ENCODE measurements around the gene PWP2. TPM values are rescaled to one million over a fixed set of nuclear protein-coding genes. Genes with fewer than 3 reads are reported as not detected.
"Not testable (repeated sequence)": the region's sequence is repeated elsewhere in the genome, so short reads cannot be mapped to it uniquely, and the experiment has no call there.

PWP2 gene
- total RNA-seq, 1 experiment from 2014 or later = 6.0 TPM

DNA sequence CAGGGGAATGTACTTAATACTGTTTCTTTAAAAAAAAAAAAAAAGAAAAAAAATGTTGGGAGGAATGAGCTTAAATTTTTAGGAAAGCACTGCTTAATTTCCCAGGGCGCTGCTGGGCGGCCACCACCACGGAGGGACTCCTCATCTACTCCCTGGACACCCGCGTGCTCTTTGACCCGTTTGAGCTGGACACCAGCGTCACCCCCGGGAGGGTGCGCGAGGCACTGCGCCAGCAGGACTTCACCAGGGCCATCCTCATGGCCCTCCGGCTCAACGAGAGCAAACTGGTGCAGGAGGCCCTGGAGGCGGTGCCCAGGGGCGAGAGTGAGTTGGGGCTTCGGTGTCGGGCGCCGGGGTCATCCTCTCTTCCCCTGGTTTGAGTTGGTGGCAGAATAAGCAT, 20.6 kb downstream of the PWP2 start:
- not testable (repeated sequence) for H3K4me3 Mint-ChIP-seq; H2BK20ac ChIP-seq (ENCODE audit: low read depth, low read length, poor library complexity, severe bottlenecking)
- WGBS (ENCODE audit: extremely low coverage, insufficient read length, low lambda C conversion rate) = no CpG with 5 or more reads among the region's 19 CpGs

DNA sequence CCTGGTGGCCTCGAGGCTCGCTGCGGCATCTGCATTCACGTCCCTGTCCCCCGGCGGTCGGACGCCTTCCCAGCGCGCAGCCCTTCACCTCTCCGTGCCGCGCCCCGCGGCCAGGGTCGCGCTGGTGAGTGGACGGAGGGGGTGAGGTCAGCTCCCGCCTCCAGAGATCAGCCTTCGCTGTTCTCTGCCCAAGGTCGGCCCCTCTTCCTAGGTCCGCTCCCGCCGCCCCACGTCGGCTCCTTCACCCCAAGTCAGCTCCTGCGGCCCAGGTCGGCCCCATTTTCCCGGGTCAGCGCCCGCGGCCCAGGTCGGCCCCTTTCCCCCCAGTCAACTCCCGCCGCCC, 26.5 kb downstream of the PWP2 start:
- not testable (repeated sequence) for H3K14ac ChIP-seq (ENCODE audit: insufficient read depth, low read length); H4K8ac ChIP-seq (replicated peaks; ENCODE audit: insufficient read length, low read depth, low read length); H3K27ac ChIP-seq (ENCODE audit: insufficient read length, low read depth, low read length); H3K56ac ChIP-seq (ENCODE audit: insufficient read length, low read depth, low read length); H3K23me2 ChIP-seq (ENCODE audit: insufficient read length, low read depth, low read length, poor library complexity, severe bottlenecking); H3K9ac ChIP-seq (ENCODE audit: extremely low read depth, insufficient read length, low read length); H4K20me1 ChIP-seq (ENCODE audit: control insufficient read depth, insufficient read depth, insufficient read length); H2BK20ac ChIP-seq (ENCODE audit: low read depth, low read length, poor library complexity, severe bottlenecking); H2AFZ ChIP-seq (ENCODE audit: low read length); H2BK120ac ChIP-seq (ENCODE audit: low read depth, low read length, poor library complexity, severe bottlenecking); H3K27me3 ChIP-seq (ENCODE audit: insufficient read depth, low read length); H3K4me1 Mint-ChIP-seq; H3K4me2 ChIP-seq (ENCODE audit: insufficient read depth, insufficient read length, low read length); H3K27ac Mint-ChIP-seq; H3K23ac ChIP-seq (ENCODE audit: insufficient read length, low read depth, low read length); H2BK5ac ChIP-seq (ENCODE audit: insufficient read length, low read length); DNase-seq; H3T11ph ChIP-seq (ENCODE audit: low read length); H3K4me1 ChIP-seq (ENCODE audit: insufficient read depth, low read length); H2BK12ac ChIP-seq (ENCODE audit: insufficient read length, low read depth, low read length); H2AK5ac ChIP-seq (ENCODE audit: insufficient read length, low read length); H4K91ac ChIP-seq (ENCODE audit: insufficient read length, low read depth, low read length); H3K4me3 Mint-ChIP-seq; H3K79me1 ChIP-seq (ENCODE audit: insufficient read depth, low read depth, low read length, poor library complexity, severe bottlenecking); H3K36me3 Mint-ChIP-seq (ENCODE audit: insufficient read depth in 1 of 3, low read depth in 3 of 3); H3K4ac ChIP-seq (ENCODE audit: low read depth, low read length); H3K9me3 ChIP-seq (ENCODE audit: control insufficient read depth, low read depth, low read length); H4K5ac ChIP-seq (ENCODE audit: insufficient read length, low read depth, low read length); H3K9me3 Mint-ChIP-seq; H3K18ac ChIP-seq (ENCODE audit: insufficient read length, low read depth, low read length); H3K27me3 Mint-ChIP-seq (ENCODE audit: low read depth); H3K79me2 ChIP-seq (ENCODE audit: insufficient read depth, low read length); H2BK15ac ChIP-seq (ENCODE audit: low read depth, low read length)
- WGBS (ENCODE audit: extremely low coverage, insufficient read length, low lambda C conversion rate) = no CpG with 5 or more reads among the region's 35 CpGs

More for the DNA sequence above, 20.6 kb downstream of the PWP2 start:
- not testable (repeated sequence) for H3K9ac ChIP-seq (ENCODE audit: extremely low read depth, insufficient read length, low read length); H2BK15ac ChIP-seq (ENCODE audit: low read depth, low read length); H3K9me3 Mint-ChIP-seq; H3K23ac ChIP-seq (ENCODE audit: insufficient read length, low read depth, low read length); H3K27ac Mint-ChIP-seq; H2AK5ac ChIP-seq (ENCODE audit: insufficient read length, low read length); H2AFZ ChIP-seq (ENCODE audit: low read length); H3K4ac ChIP-seq (ENCODE audit: low read depth, low read length); H3K27me3 Mint-ChIP-seq (ENCODE audit: low read depth); H4K91ac ChIP-seq (ENCODE audit: insufficient read length, low read depth, low read length); H2BK12ac ChIP-seq (ENCODE audit: insufficient read length, low read depth, low read length); H3K18ac ChIP-seq (ENCODE audit: insufficient read length, low read depth, low read length); H2BK5ac ChIP-seq (ENCODE audit: insufficient read length, low read length); H4K8ac ChIP-seq (replicated peaks; ENCODE audit: insufficient read length, low read depth, low read length); H3K79me1 ChIP-seq (ENCODE audit: insufficient read depth, low read depth, low read length, poor library complexity, severe bottlenecking); H3K4me1 ChIP-seq (ENCODE audit: insufficient read depth, low read length); H4K5ac ChIP-seq (ENCODE audit: insufficient read length, low read depth, low read length); H2BK120ac ChIP-seq (ENCODE audit: low read depth, low read length, poor library complexity, severe bottlenecking); H3K4me1 Mint-ChIP-seq; H3K27me3 ChIP-seq (ENCODE audit: insufficient read depth, low read length); H3K4me2 ChIP-seq (ENCODE audit: insufficient read depth, insufficient read length, low read length); H3K23me2 ChIP-seq (ENCODE audit: insufficient read length, low read depth, low read length, poor library complexity, severe bottlenecking); H3K9me3 ChIP-seq (ENCODE audit: control insufficient read depth, low read depth, low read length); H3K36me3 Mint-ChIP-seq (ENCODE audit: insufficient read depth in 1 of 3, low read depth in 3 of 3); H3T11ph ChIP-seq (ENCODE audit: low read length); DNase-seq; H3K79me2 ChIP-seq (ENCODE audit: insufficient read depth, low read length); H3K27ac ChIP-seq (ENCODE audit: insufficient read length, low read depth, low read length); H3K56ac ChIP-seq (ENCODE audit: insufficient read length, low read depth, low read length); H4K20me1 ChIP-seq (ENCODE audit: control insufficient read depth, insufficient read depth, insufficient read length); H3K14ac ChIP-seq (ENCODE audit: insufficient read depth, low read length)

DNA sequence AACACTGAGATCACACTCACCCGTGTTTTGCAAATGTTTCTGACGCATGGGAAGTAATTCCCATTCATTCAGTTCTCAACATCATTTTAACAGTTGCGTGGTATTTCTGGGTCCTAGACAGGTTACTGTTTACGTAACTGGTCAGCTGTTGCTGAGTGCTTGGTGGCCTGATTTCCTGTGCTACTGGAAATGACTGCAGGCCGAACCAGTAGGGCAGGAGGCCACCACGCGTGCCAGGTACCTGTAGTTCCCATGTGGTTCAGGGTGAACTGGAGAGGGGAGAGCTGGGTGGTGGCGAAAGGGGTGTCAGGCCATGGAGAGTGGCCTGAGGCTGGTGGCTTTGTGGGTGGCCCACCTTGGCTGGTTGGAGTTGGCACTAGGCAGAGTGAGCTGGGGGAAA, 27.5 kb downstream of the PWP2 start:
- not testable (repeated sequence) for H3K23ac ChIP-seq (ENCODE audit: insufficient read length, low read depth, low read length); H2BK5ac ChIP-seq (ENCODE audit: insufficient read length, low read length); H3K4me1 Mint-ChIP-seq; H2BK120ac ChIP-seq (ENCODE audit: low read depth, low read length, poor library complexity, severe bottlenecking); H3K4me3 Mint-ChIP-seq; H3K14ac ChIP-seq (ENCODE audit: insufficient read depth, low read length); H2AFZ ChIP-seq (ENCODE audit: low read length); H3K9me3 ChIP-seq (ENCODE audit: control insufficient read depth, low read depth, low read length); H4K20me1 ChIP-seq (ENCODE audit: control insufficient read depth, insufficient read depth, insufficient read length); H3K4ac ChIP-seq (ENCODE audit: low read depth, low read length); H3T11ph ChIP-seq (ENCODE audit: low read length); H4K5ac ChIP-seq (ENCODE audit: insufficient read length, low read depth, low read length); H3K9me3 Mint-ChIP-seq; H3K4me1 ChIP-seq (ENCODE audit: insufficient read depth, low read length); H3K56ac ChIP-seq (ENCODE audit: insufficient read length, low read depth, low read length); H3K27me3 Mint-ChIP-seq (ENCODE audit: low read depth); H3K4me2 ChIP-seq (ENCODE audit: insufficient read depth, insufficient read length, low read length); H2BK15ac ChIP-seq (ENCODE audit: low read depth, low read length); H2BK12ac ChIP-seq (ENCODE audit: insufficient read length, low read depth, low read length); H3K27ac Mint-ChIP-seq; H4K8ac ChIP-seq (replicated peaks; ENCODE audit: insufficient read length, low read depth, low read length); H3K23me2 ChIP-seq (ENCODE audit: insufficient read length, low read depth, low read length, poor library complexity, severe bottlenecking); H3K27ac ChIP-seq (ENCODE audit: insufficient read length, low read depth, low read length); H2BK20ac ChIP-seq (ENCODE audit: low read depth, low read length, poor library complexity, severe bottlenecking); DNase-seq; H3K18ac ChIP-seq (ENCODE audit: insufficient read length, low read depth, low read length); H2AK5ac ChIP-seq (ENCODE audit: insufficient read length, low read length); H3K79me1 ChIP-seq (ENCODE audit: insufficient read depth, low read depth, low read length, poor library complexity, severe bottlenecking); H3K79me2 ChIP-seq (ENCODE audit: insufficient read depth, low read length); H4K91ac ChIP-seq (ENCODE audit: insufficient read length, low read depth, low read length); H3K9ac ChIP-seq (ENCODE audit: extremely low read depth, insufficient read length, low read length); H3K36me3 Mint-ChIP-seq (ENCODE audit: insufficient read depth in 1 of 3, low read depth in 3 of 3); H3K27me3 ChIP-seq (ENCODE audit: insufficient read depth, low read length)
- WGBS (ENCODE audit: extremely low coverage, insufficient read length, low lambda C conversion rate) = no CpG with 5 or more reads among the region's 8 CpGs

Data from H9 (cell line).